Osteocyte (in vitro differentiated cells): ENCODE measurements around the gene ABHD1. TPM values are rescaled to one million over a fixed set of nuclear protein-coding genes. Genes with fewer than 3 reads are reported as not detected.

Experiments used
- DNase-seq: peaks from one replicate; pipeline ENCODE4 v3.0.0; 2021; ENCODE audit warnings: mixed read lengths; ENCODE audit not compliant: unreplicated experiment; ENCODE audit errors: extremely low spot score
- H3K27ac Mint-ChIP-seq: one replicate; pipeline ENCODE4 v1.8.0; 2021; ENCODE audit warnings: mild to moderate bottlenecking, mixed read lengths; ENCODE audit not compliant: unreplicated experiment
- H3K27me3 Mint-ChIP-seq: one replicate; pipeline ENCODE4 v1.8.0; 2021; ENCODE audit warnings: mixed read lengths; ENCODE audit not compliant: unreplicated experiment
- H3K36me3 Mint-ChIP-seq: one replicate; pipeline ENCODE4 v1.8.0; 2021; ENCODE audit warnings: mixed read lengths; ENCODE audit not compliant: unreplicated experiment
- H3K4me1 Mint-ChIP-seq: one replicate; pipeline ENCODE4 v1.8.0; 2021; ENCODE audit warnings: mixed read lengths; ENCODE audit not compliant: unreplicated experiment
- H3K4me3 Mint-ChIP-seq: one replicate; pipeline ENCODE4 v1.8.0; 2021; ENCODE audit warnings: mild to moderate bottlenecking, moderate library complexity, mixed read lengths; ENCODE audit not compliant: unreplicated experiment
- H3K9me3 Mint-ChIP-seq: one replicate; pipeline ENCODE4 v1.8.0; 2021; ENCODE audit warnings: mixed read lengths; ENCODE audit not compliant: unreplicated experiment
- CTCF ChIP-seq: fragments of 200-600 bp; sonication (generic); IDR thresholded peaks from 2 replicates; pipeline ENCODE4 v1.5.0; 2021; ENCODE audit warnings: antibody characterized with exemption, mild to moderate bottlenecking, moderate library complexity
- total RNA-seq: library from RNA; stranded (reverse); gene quantifications from 2 replicates; pipeline ENCODE4 v1.2.1, GENCODE V29; 2021

Gene ABHD1
- total RNA-seq, 1 donor from 2014 or later: 0.48 TPM

GRCh38 chr2:27139310-27139709 lies 15.7 kb downstream of the ABHD1 start, which contains the start of gene PRR30:
PRR30 (minus strand) TSS chr2:27139410; CDS start chr2:27138329, 1,081 bp downstream.
- Mint-ChIP-seq H3K9me3 (peaks cover 6% of the 10 kb centered on the region), H3K27me3 (peaks cover 37% of the 10 kb centered on the region), H3K4me3 (no peak within 1 kb of the TSS), H3K27ac (no peak within 1 kb of the TSS), H3K36me3 (no peaks in the 10 kb centered on the region), H3K4me1 (peaks cover 2% of the 10 kb centered on the region)
- no peak for TF ChIP-seq CTCF
- DNase-seq: no peak

GRCh38 chr2:27143285-27143684 lies 19.7 kb downstream of the ABHD1 start:
- Mint-ChIP-seq H3K4me1 (no peaks in the 10 kb centered on the region), H3K9me3 (peaks cover 6% of the 10 kb centered on the region), H3K27ac (no peak overlapping the region), H3K36me3 (no peaks in the 10 kb centered on the region), H3K27me3 (peaks cover 43% of the 10 kb centered on the region), H3K4me3 (no peak overlapping the region)
- TF ChIP-seq CTCF: no peak
- DNase-seq: no peak

GRCh38 chr2:27145682-27146081 lies 22.1 kb downstream of the ABHD1 start:
- H3K4me1 Mint-ChIP-seq: no peaks in the 10 kb centered on the region
- H3K9me3 Mint-ChIP-seq: peaks cover 6% of the 10 kb centered on the region
- H3K4me3 Mint-ChIP-seq: no peak overlapping the region
- no peaks in the 10 kb centered on the region for H3K36me3 Mint-ChIP-seq
- no peak for TF ChIP-seq CTCF
- peaks cover 31% of the 10 kb centered on the region for H3K27me3 Mint-ChIP-seq
- H3K27ac Mint-ChIP-seq: no peak overlapping the region
- no peak for DNase-seq

- no peak for TF ChIP-seq CTCF
- H3K36me3 Mint-ChIP-seq: no peaks in the 10 kb centered on the region
- no peaks in the 10 kb centered on the region for H3K4me1 Mint-ChIP-seq
- no peak overlapping the region for H3K4me3 Mint-ChIP-seq
- H3K9me3 Mint-ChIP-seq: peaks cover 3% of the 10 kb centered on the region
- peaks cover 24% of the 10 kb centered on the region for H3K27me3 Mint-ChIP-seq
- no peak for DNase-seq
- H3K27ac Mint-ChIP-seq: no peak overlapping the region
Measured at GRCh38 chr2:27147935-27148334, 24.3 kb downstream of the ABHD1 start.

GRCh38 chr2:27148801-27149439 lies 25.3 kb downstream of the ABHD1 start, which contains the start of gene TCF23:
TCF23 (plus strand) TSS chr2:27149004; CDS start chr2:27149134, 130 bp downstream.
- no peak for TF ChIP-seq CTCF
- Mint-ChIP-seq H3K27ac (no peak within 1 kb of the TSS), H3K4me3 (no peak within 1 kb of the TSS), H3K27me3 (peaks cover 18% of the 10 kb centered on the region), H3K9me3 (no peaks in the 10 kb centered on the region), H3K36me3 (no peaks in the 10 kb centered on the region), H3K4me1 (no peaks in the 10 kb centered on the region)
- DNase-seq: no peak
